Epithelial cell of proximal tubule (primary cell): ENCODE results near the gene EIF4B. TPM values are rescaled to one million over a fixed set of nuclear protein-coding genes. Genes with fewer than 3 reads are reported as not detected.
"Not testable (repeated sequence)": the region's sequence is repeated elsewhere in the genome, so short reads cannot be mapped to it uniquely, and the experiment has no call there.

Experiments
- DNase-seq: peaks from one replicate; pipeline ENCODE4 v3.0.0-alpha.2; 2011; ENCODE audit warnings: low read depth
- H3K4me3 ChIP-seq: 2 replicates; pipeline ENCODE4 v1.5.1; 2011; ENCODE audit warnings: low read depth, mild to moderate bottlenecking, low read length
- total RNA-seq: library from RNA; depleted of rRNA; stranded (reverse); fragments of >200 nt; gene quantifications from 2 replicates; pipeline ENCODE4 v1.2.3, GENCODE V29; 2015
- TF ChIP-seq, protein P1 (sequence below): conservative IDR thresholded peaks from 2 replicates; pipeline ENCODE4 v1.5.1; 2012; ENCODE audit warnings: low read depth, mild to moderate bottlenecking, low read length

EIF4B gene
- total RNA-seq, 1 donor from 2014 or later = 447 TPM

DNA sequence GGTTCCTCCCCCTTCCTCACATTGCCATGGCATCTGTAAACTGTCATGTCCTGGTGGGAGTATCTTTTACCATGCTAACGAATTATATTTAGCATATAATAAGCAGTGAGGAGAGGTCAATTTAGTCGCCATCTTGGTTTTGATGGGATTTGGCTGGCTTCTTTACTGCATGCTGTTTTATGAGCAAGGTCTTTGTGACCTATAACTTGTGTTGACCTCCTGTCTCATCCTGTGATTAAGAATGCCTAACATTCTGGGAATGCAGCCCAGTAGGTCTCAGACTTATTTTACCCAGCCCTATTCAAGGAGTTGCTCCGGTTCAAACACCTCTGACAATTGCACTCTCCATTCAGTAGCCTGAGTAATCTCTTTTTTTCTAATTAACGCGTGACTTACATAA is 2.1 kb upstream of the EIF4B start:
- DNase-seq = peak; percentile 75
- H3K4me3 ChIP-seq = no peak overlapping the region
- TF ChIP-seq, protein P1, sequence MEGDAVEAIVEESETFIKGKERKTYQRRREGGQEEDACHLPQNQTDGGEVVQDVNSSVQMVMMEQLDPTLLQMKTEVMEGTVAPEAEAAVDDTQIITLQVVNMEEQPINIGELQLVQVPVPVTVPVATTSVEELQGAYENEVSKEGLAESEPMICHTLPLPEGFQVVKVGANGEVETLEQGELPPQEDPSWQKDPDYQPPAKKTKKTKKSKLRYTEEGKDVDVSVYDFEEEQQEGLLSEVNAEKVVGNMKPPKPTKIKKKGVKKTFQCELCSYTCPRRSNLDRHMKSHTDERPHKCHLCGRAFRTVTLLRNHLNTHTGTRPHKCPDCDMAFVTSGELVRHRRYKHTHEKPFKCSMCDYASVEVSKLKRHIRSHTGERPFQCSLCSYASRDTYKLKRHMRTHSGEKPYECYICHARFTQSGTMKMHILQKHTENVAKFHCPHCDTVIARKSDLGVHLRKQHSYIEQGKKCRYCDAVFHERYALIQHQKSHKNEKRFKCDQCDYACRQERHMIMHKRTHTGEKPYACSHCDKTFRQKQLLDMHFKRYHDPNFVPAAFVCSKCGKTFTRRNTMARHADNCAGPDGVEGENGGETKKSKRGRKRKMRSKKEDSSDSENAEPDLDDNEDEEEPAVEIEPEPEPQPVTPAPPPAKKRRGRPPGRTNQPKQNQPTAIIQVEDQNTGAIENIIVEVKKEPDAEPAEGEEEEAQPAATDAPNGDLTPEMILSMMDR = no peak

DNA sequence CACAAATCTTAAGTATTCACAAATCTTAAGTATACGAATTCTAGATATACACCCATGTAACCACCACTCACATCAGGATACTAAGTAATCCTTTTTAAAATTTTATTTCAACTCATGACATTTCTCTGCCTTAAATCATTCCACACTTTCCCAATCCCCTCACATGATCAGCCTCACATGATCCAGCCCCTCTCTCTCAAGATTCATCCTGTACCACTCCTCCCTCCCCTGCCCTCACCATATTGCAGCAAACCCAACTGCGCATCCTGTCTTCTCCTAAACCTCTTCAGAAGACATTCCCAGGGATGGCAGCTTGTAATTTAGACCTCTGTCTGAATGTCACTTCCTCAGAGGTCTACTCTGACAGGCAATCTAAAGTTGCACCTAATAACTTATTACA is 1.7 kb upstream of the EIF4B start:
- H3K4me3 ChIP-seq = peak overlapping the region; percentile 96
- DNase-seq = no peak
- TF ChIP-seq, protein P1 = no peak

DNA sequence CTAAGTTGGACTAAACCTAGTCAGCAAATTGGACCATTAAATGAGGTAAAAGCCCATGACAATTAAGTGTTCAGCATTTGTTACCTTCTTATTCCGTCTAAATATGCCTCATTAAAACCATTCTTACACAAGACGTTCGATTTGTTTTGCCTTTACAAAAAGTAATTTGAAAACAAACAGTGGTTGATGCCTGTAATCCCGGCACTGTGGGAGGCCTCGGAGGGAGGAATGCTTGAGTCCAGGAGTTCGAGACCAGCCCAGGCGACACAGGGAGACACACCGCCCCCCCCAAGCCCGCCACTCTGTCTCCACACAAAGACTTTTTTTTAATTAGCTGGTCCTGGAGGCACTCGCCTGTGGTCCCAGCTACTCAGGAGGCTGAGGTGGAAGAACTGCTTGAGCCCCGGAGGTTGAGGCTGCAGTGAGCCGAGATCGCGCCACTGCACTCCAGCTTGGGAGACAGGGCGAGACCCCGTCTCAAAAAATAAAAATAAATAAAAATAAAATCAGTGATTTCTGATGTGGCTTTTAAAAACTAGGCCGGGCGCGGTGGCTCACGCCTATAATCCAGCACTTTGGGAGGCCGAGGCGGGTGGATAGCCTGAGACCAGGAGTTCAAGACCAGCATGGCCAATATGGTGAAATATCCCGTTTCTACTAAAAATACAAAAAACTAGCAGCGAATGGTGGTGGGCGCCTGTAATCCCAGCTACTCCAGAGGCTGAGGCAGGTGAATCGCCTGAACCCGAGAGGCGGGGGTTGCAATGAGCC is 856 bp upstream of the EIF4B start:
- TF ChIP-seq, protein P1 = no peak
- peak overlapping the region; percentile 96 for H3K4me3 ChIP-seq
- no peak for DNase-seq

- DNase-seq = no peak
- TF ChIP-seq, protein P1 = no peak
Observed at GRCh38 chr12:53006810-53007309, 604 bp downstream of the EIF4B start.

GRCh38 chr12:53007343-53007742 is 1.1 kb downstream of the EIF4B start:
- H3K4me3 ChIP-seq = peak overlapping the region; percentile 96
- TF ChIP-seq, protein P1 = no peak
- DNase-seq = no peak

More at GRCh38 chr12:53006810-53007309, 604 bp downstream of the EIF4B start:
- H3K4me3 ChIP-seq = peak overlapping the region; percentile 96

GRCh38 chr12:53008760-53009159 is 2.5 kb downstream of the EIF4B start:
- H3K4me3 ChIP-seq, DNase-seq: not testable (repeated sequence)

GRCh38 chr12:53010955-53011354 is 4.7 kb downstream of the EIF4B start:
- no peak overlapping the region for H3K4me3 ChIP-seq
- no peak for DNase-seq
- TF ChIP-seq, protein P1 = no peak
